ENCODE data around the gene TUBB1. TPM values are rescaled to one million over a fixed set of nuclear protein-coding genes. Genes with fewer than 3 reads are reported as not detected.
A peak's percentile ranks its signal among the peaks of the same experiment; 100 is the strongest.

TUBB1 gene
- total RNA-seq, 1 experiment from 2014 or later: 0.35 TPM

GRCh38 chr20:59004493-59004762, 14.8 kb upstream of the TUBB1 start:
- peaks cover 6% of the 10 kb centered on the region; the same call in 1 of the 2 replicates for H3F3A ChIP-seq (ENCODE audit: insufficient read depth, low read depth)
- POLR2A ChIA-PET (ENCODE audit: unreplicated experiment): interaction anchor here (0.9 kb wide), 1 partner anchor 489 kb away, joined by 6 read pairs; no protein-coding TSS in a partner anchor
- no peak overlapping the region for H3K4me2 ChIP-seq
- no TSS peak for BruUV-seq (replicated peaks)
- H3K9me3 ChIP-seq (ENCODE audit: insufficient read depth, low read depth): no peaks in the 10 kb centered on the region
- peaks cover 28% of the 10 kb centered on the region for H3K4me1 ChIP-seq (replicated peaks; ENCODE audit: insufficient read depth)
- no peak overlapping the region for H3K27ac ChIP-seq
- intact Hi-C loops (cut with micrococcal nuclease; ENCODE audit: unreplicated experiment): no loop called here
- H4K20me1 ChIP-seq (ENCODE audit: insufficient read depth): peaks cover 6% of the 10 kb centered on the region; the same call in 1 of the 2 replicates
- H3K27me3 ChIP-seq (ENCODE audit: insufficient read depth, low read depth): no peaks in the 10 kb centered on the region
- TF ChIP-seq EZH2 (IDR thresholded peaks at IDR 0.05; ENCODE audit: low read depth): no peak
- TF ChIP-seq, protein P1, sequence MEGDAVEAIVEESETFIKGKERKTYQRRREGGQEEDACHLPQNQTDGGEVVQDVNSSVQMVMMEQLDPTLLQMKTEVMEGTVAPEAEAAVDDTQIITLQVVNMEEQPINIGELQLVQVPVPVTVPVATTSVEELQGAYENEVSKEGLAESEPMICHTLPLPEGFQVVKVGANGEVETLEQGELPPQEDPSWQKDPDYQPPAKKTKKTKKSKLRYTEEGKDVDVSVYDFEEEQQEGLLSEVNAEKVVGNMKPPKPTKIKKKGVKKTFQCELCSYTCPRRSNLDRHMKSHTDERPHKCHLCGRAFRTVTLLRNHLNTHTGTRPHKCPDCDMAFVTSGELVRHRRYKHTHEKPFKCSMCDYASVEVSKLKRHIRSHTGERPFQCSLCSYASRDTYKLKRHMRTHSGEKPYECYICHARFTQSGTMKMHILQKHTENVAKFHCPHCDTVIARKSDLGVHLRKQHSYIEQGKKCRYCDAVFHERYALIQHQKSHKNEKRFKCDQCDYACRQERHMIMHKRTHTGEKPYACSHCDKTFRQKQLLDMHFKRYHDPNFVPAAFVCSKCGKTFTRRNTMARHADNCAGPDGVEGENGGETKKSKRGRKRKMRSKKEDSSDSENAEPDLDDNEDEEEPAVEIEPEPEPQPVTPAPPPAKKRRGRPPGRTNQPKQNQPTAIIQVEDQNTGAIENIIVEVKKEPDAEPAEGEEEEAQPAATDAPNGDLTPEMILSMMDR (conservative IDR thresholded peaks at IDR 0.05): no peak
- peaks cover 19% of the 10 kb centered on the region for H3K79me2 ChIP-seq (ENCODE audit: low read depth)
- H3K9me2 ChIP-seq (ENCODE audit: insufficient read depth): no peaks in the 10 kb centered on the region
- H3K4me3 ChIP-seq: no peak overlapping the region
- DNase-seq: no peak
- CTCF ChIA-PET: no interaction called here
- H3K36me3 ChIP-seq (ENCODE audit: low read depth): 0 out of 2 replicates have a peak, but pooled peaks cover under 1% of the 10 kb centered on the region
- no peak overlapping the region for H2AFZ ChIP-seq

- H3K36me3 ChIP-seq (ENCODE audit: low read depth): no peaks in the 10 kb centered on the region
- H3K27me3 ChIP-seq (ENCODE audit: insufficient read depth, low read depth): no peaks in the 10 kb centered on the region
- no peak overlapping the region for H3K4me3 ChIP-seq
- peaks cover 11% of the 10 kb centered on the region for H3F3A ChIP-seq (ENCODE audit: insufficient read depth, low read depth)
- H3K4me1 ChIP-seq (replicated peaks; ENCODE audit: insufficient read depth): peaks cover 34% of the 10 kb centered on the region
- H3K27ac ChIP-seq: no peak overlapping the region
- no peaks in the 10 kb centered on the region for H3K9me2 ChIP-seq (ENCODE audit: insufficient read depth)
- peaks cover 6% of the 10 kb centered on the region; the same call in 1 of the 2 replicates for H4K20me1 ChIP-seq (ENCODE audit: insufficient read depth)
- DNase-seq: no peak
- no TSS peak for BruUV-seq (replicated peaks)
- no peaks in the 10 kb centered on the region for H3K9me3 ChIP-seq (ENCODE audit: insufficient read depth, low read depth)
- ChIA-PET POLR2A (ENCODE audit: unreplicated experiment) (interaction anchor here (0.9 kb wide), 1 partner anchor 489 kb away, joined by 6 read pairs; no protein-coding TSS in a partner anchor), CTCF (no interaction called here)
- no peak overlapping the region for H2AFZ ChIP-seq
- no peak for TF ChIP-seq EZH2 (IDR thresholded peaks at IDR 0.05; ENCODE audit: low read depth)
- TF ChIP-seq, protein P1 (conservative IDR thresholded peaks at IDR 0.05): no peak
- H3K4me2 ChIP-seq: peak overlapping the region; percentile 94; the same call in 1 of the 2 replicates
- H3K79me2 ChIP-seq (ENCODE audit: low read depth): peaks cover 19% of the 10 kb centered on the region
- intact Hi-C loops (cut with micrococcal nuclease; ENCODE audit: unreplicated experiment): no loop called here
Measured at GRCh38 chr20:59004763-59005522, 14.3 kb upstream of the TUBB1 start.

GRCh38 chr20:59005523-59006166, 13.6 kb upstream of the TUBB1 start:
- ChIA-PET POLR2A (ENCODE audit: unreplicated experiment) (interaction anchor here (0.6 to 0.9 kb wide), 3 partner anchors 15 to 490 kb away, joined by 4 to 27 read pairs (median 6); no protein-coding TSS in a partner anchor), CTCF (no interaction called here)
- intact Hi-C loops (cut with micrococcal nuclease; ENCODE audit: unreplicated experiment): no loop called here
- no peak overlapping the region for H3K27ac ChIP-seq
- BruUV-seq (replicated peaks): TSS peak; percentile 47
- H3K4me3 ChIP-seq: peak overlapping the region; percentile 88; the same call in 1 of the 2 replicates
- TF ChIP-seq, protein P1 (conservative IDR thresholded peaks at IDR 0.05): no peak
- no peak for TF ChIP-seq EZH2 (IDR thresholded peaks at IDR 0.05; ENCODE audit: low read depth)
- H3K36me3 ChIP-seq (ENCODE audit: low read depth): no peaks in the 10 kb centered on the region
- no peaks in the 10 kb centered on the region for H3K27me3 ChIP-seq (ENCODE audit: insufficient read depth, low read depth)
- H3F3A ChIP-seq (ENCODE audit: insufficient read depth, low read depth): peaks cover 18% of the 10 kb centered on the region
- no peak for DNase-seq
- H3K9me3 ChIP-seq (ENCODE audit: insufficient read depth, low read depth): no peaks in the 10 kb centered on the region
- peak overlapping the region; percentile 90; the same call in 1 of the 2 replicates for H2AFZ ChIP-seq
- H3K4me1 ChIP-seq (replicated peaks; ENCODE audit: insufficient read depth): peaks cover 41% of the 10 kb centered on the region
- H3K4me2 ChIP-seq: peak overlapping the region; percentile 94
- peaks cover 6% of the 10 kb centered on the region; the same call in 1 of the 2 replicates for H4K20me1 ChIP-seq (ENCODE audit: insufficient read depth)
- H3K79me2 ChIP-seq (ENCODE audit: low read depth): peaks cover 19% of the 10 kb centered on the region
- no peaks in the 10 kb centered on the region for H3K9me2 ChIP-seq (ENCODE audit: insufficient read depth)
